GM23338 (cell line): ENCODE results near the gene HECTD1. TPM values are rescaled to one million over a fixed set of nuclear protein-coding genes. Genes with fewer than 3 reads are reported as not detected.

Source experiments
- ATAC-seq: fragments of 200-7000 bp; cut with Tn5 transposase; 3 replicates; pipeline ENCODE4 v1.9.1; 2020
- DNase-seq: peaks from one replicate; pipeline ENCODE4 v3.0.0-alpha.2; 2015; ENCODE audit warnings: low spot score
- H2AFZ ChIP-seq: fragments of 200-600 bp; sonication (generic); 2 replicates; pipeline ENCODE4 v1.8.0; 2016; ENCODE audit warnings: antibody characterized with exemption, mild to moderate bottlenecking, moderate library complexity
- H3F3A ChIP-seq: fragments of 200-600 bp; sonication (generic); replicated peaks from 2 replicates; pipeline ENCODE4 v1.8.0; 2017; ENCODE audit warnings: antibody characterized with exemption, mixed run types, low read depth
- H3K27ac ChIP-seq: fragments of 200-600 bp; sonication (generic); 2 replicates; pipeline ENCODE4 v1.6.1; 2016; ENCODE audit warnings: low read depth
- H3K27me3 ChIP-seq: fragments of 200-600 bp; sonication (generic); 2 replicates; pipeline ENCODE4 v1.8.0; 2016; ENCODE audit warnings: mild to moderate bottlenecking, mixed run types, moderate library complexity; ENCODE audit not compliant: insufficient read depth
- H3K36me3 ChIP-seq: fragments of 200-600 bp; sonication (generic); 2 replicates; pipeline ENCODE4 v1.8.0; 2016; ENCODE audit warnings: mild to moderate bottlenecking; ENCODE audit not compliant: insufficient read depth
- H3K4me1 ChIP-seq: fragments of 200-600 bp; sonication (generic); 2 replicates; pipeline ENCODE4 v1.8.0; 2016; ENCODE audit warnings: mild to moderate bottlenecking, moderate library complexity; ENCODE audit not compliant: insufficient read depth
- H3K4me2 ChIP-seq: fragments of 200-600 bp; sonication (generic); 2 replicates; pipeline ENCODE4 v1.7.1; 2017; ENCODE audit warnings: mixed run types
- H3K4me3 ChIP-seq: fragments of 200-600 bp; sonication (generic); 2 replicates; pipeline ENCODE4 v1.6.1; 2016; ENCODE audit warnings: mixed run types
- H3K79me2 ChIP-seq: fragments of 200-600 bp; sonication (generic); replicated peaks from 2 replicates; pipeline ENCODE4 v1.8.0; 2017; ENCODE audit warnings: mild to moderate bottlenecking; ENCODE audit not compliant: insufficient read depth
- H3K9me2 ChIP-seq: fragments of 200-600 bp; sonication (generic); 2 replicates; pipeline ENCODE4 v1.8.0; 2017; ENCODE audit not compliant: insufficient read depth
- H4K20me1 ChIP-seq: fragments of 200-600 bp; sonication (generic); replicated peaks from 2 replicates; pipeline ENCODE4 v1.8.0; 2017; ENCODE audit warnings: mild to moderate bottlenecking; ENCODE audit not compliant: insufficient read depth
- H3K27ac Mint-ChIP-seq: 2 replicates; pipeline ENCODE4 v1.8.0; 2020; ENCODE audit warnings: inconsistent platforms, mild to moderate bottlenecking, moderate library complexity, mixed read lengths
- H3K27me3 Mint-ChIP-seq: 3 replicates; pipeline ENCODE4 v1.8.0; 2022; ENCODE audit warnings: low read depth, mild to moderate bottlenecking, moderate library complexity, mixed read lengths, inconsistent platforms; ENCODE audit not compliant: insufficient read depth, poor library complexity
- H3K36me3 Mint-ChIP-seq: 3 replicates; pipeline ENCODE4 v1.8.0; 2021; ENCODE audit warnings: low read depth, mild to moderate bottlenecking, inconsistent platforms, moderate library complexity, mixed read lengths
- H3K4me1 Mint-ChIP-seq: 3 replicates; pipeline ENCODE4 v1.8.0; 2020; ENCODE audit warnings: mild to moderate bottlenecking, inconsistent platforms, mixed read lengths
- H3K4me3 Mint-ChIP-seq: 3 replicates; pipeline ENCODE4 v1.8.0; 2021; ENCODE audit warnings: moderate library complexity, mild to moderate bottlenecking, inconsistent platforms, mixed read lengths
- H3K9me3 Mint-ChIP-seq: 3 replicates; pipeline ENCODE4 v1.8.0; 2020; ENCODE audit warnings: moderate library complexity, mild to moderate bottlenecking, inconsistent platforms, mixed read lengths
- CREB1 ChIP-seq: fragments of 250-450 bp; sonication (Bioruptor Pico); IDR thresholded peaks from 2 replicates; pipeline ENCODE4 v1.5.0; 2020; ENCODE audit warnings: low read depth, mild to moderate bottlenecking, moderate library complexity
- EZH2 ChIP-seq: fragments of 200-600 bp; sonication (generic); IDR thresholded peaks from one replicate; pipeline ENCODE4 v1.8.0; 2017; ENCODE audit warnings: antibody characterized with exemption, mild to moderate bottlenecking, low read depth; ENCODE audit not compliant: unreplicated experiment
- EZH2phosphoT487 ChIP-seq: fragments of 200-600 bp; sonication (generic); IDR thresholded peaks from one replicate; pipeline ENCODE4 v1.8.1; 2018; ENCODE audit warnings: antibody characterized with exemption; ENCODE audit not compliant: unreplicated experiment
- JUNB ChIP-seq: IDR thresholded peaks from one replicate; pipeline ENCODE4 v1.6.1; 2016; ENCODE audit warnings: antibody characterized with exemption; ENCODE audit not compliant: unreplicated experiment
- NANOG ChIP-seq: IDR thresholded peaks from 2 replicates; pipeline ENCODE4 v1.6.1; 2016; ENCODE audit warnings: antibody characterized with exemption, borderline replicate concordance
- POLR2AphosphoS5 ChIP-seq: IDR thresholded peaks from 2 replicates; pipeline ENCODE4 v1.6.1; 2016; ENCODE audit warnings: antibody characterized with exemption, low read depth
- STAT1 ChIP-seq: IDR thresholded peaks from one replicate; pipeline ENCODE4 v1.6.1; 2016; ENCODE audit warnings: antibody characterized with exemption; ENCODE audit not compliant: unreplicated experiment
- ZNF114 ChIP-seq: fragments of 250-450 bp; sonication (Bioruptor Pico); IDR thresholded peaks from 2 replicates; pipeline ENCODE4 v1.5.0; 2020; ENCODE audit warnings: mild to moderate bottlenecking, moderate library complexity
- ZNF331 ChIP-seq: fragments of 250-450 bp; sonication (Bioruptor Pico); IDR thresholded peaks from 2 replicates; pipeline ENCODE4 v1.5.0; 2020; ENCODE audit warnings: low read depth, mild to moderate bottlenecking, moderate library complexity
- polyA plus RNA-seq: library from polyadenylated mRNA; unstranded; fragments of >200 nt; fragmentation: Nextera tagmentation; extraction: Ambion mirVana; gene quantifications from 2 replicates; pipeline ENCODE4 v1.2.1, GENCODE V29; 2016
- total RNA-seq: library from RNA; depleted of rRNA; stranded (reverse); fragments of >200 nt; shearing (Covaris generic); gene quantifications from 2 replicates; pipeline ENCODE4 v1.2.3, GENCODE V29; 2014
- TF ChIP-seq, protein P1 (sequence below): IDR thresholded peaks from one replicate; pipeline ENCODE4 v1.6.1; 2018; ENCODE audit warnings: antibody characterized with exemption; ENCODE audit not compliant: unreplicated experiment
- TF ChIP-seq, protein P2 (sequence below), 2 experiments: fragments of 200-600 bp in 1 of 2; sonication (generic) in 1 of 2; conservative IDR thresholded peaks; 2 replicates each; pipeline versions ENCODE4 v1.5.1 to v1.6.1; 2016 to 2017; ENCODE audit warnings: antibody characterized with exemption in 2 of 2, low read depth in 2 of 2, mild to moderate bottlenecking in 2 of 2, moderate library complexity in 1 of 2
- TF ChIP-seq, protein P3 (sequence below): IDR thresholded peaks from 2 replicates; pipeline ENCODE4 v1.6.1; 2016; ENCODE audit warnings: antibody characterized with exemption

Gene HECTD1
- total and polyA plus RNA-seq, 2 experiments from 2014 or later = 42.1 to 132 TPM

DNA sequence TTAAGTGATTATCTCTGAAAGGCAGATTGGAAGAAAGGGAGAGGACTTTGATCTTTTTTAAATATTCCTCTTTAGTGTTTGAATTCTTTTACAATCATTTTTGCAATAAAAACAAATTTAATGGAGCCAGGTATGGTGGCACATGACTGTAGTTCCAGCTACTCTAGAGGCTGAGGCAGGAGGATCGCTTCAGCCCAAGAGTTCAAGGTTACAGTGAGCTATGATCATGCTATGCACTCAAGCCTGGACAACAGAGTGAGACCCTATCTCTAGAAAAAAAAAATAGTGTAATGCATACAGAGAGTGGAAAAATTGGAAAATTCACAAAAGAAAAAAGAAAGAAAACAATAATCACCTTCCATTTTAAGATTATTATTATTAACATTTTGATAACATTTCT lies 15.2 kb upstream of the HECTD1 start (continued):
- TF ChIP-seq, protein P1, sequence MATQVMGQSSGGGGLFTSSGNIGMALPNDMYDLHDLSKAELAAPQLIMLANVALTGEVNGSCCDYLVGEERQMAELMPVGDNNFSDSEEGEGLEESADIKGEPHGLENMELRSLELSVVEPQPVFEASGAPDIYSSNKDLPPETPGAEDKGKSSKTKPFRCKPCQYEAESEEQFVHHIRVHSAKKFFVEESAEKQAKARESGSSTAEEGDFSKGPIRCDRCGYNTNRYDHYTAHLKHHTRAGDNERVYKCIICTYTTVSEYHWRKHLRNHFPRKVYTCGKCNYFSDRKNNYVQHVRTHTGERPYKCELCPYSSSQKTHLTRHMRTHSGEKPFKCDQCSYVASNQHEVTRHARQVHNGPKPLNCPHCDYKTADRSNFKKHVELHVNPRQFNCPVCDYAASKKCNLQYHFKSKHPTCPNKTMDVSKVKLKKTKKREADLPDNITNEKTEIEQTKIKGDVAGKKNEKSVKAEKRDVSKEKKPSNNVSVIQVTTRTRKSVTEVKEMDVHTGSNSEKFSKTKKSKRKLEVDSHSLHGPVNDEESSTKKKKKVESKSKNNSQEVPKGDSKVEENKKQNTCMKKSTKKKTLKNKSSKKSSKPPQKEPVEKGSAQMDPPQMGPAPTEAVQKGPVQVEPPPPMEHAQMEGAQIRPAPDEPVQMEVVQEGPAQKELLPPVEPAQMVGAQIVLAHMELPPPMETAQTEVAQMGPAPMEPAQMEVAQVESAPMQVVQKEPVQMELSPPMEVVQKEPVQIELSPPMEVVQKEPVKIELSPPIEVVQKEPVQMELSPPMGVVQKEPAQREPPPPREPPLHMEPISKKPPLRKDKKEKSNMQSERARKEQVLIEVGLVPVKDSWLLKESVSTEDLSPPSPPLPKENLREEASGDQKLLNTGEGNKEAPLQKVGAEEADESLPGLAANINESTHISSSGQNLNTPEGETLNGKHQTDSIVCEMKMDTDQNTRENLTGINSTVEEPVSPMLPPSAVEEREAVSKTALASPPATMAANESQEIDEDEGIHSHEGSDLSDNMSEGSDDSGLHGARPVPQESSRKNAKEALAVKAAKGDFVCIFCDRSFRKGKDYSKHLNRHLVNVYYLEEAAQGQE = no peak

DNA sequence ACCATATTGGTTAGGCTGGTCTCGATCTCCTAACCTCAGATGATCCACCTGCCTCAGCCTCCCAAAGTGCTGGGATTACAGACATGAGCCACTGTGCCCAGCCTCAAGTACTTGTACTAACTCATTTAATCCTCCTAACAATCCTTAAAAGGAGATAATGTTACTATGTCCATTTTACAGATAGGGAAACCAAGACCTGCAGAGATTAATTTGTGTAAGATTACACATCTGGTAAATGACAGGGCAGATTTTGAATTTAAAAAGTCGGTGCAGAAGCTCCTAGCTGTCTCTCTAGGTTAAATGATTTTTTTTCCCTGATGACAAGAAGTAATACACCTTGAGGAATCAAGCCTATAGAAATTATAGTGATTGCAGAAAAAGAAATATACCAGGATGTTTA lies 13.7 kb upstream of the HECTD1 start:
- no peaks in the 10 kb centered on the region for H3K4me1 Mint-ChIP-seq
- H3K27me3 Mint-ChIP-seq = peaks cover 2% of the 10 kb centered on the region
- no peaks in the 10 kb centered on the region for H4K20me1 ChIP-seq
- H3K4me3 ChIP-seq = no peak overlapping the region
- H3K4me1 ChIP-seq = no peaks in the 10 kb centered on the region
- H3K79me2 ChIP-seq = no peaks in the 10 kb centered on the region
- no peak overlapping the region for H3K4me2 ChIP-seq
- H3K9me2 ChIP-seq = no peaks in the 10 kb centered on the region
- H3K27ac ChIP-seq = no peak overlapping the region
- H3F3A ChIP-seq = no peaks in the 10 kb centered on the region
- H3K36me3 Mint-ChIP-seq = no peaks in the 10 kb centered on the region
- no peak overlapping the region for H3K4me3 Mint-ChIP-seq
- no peak overlapping the region for H2AFZ ChIP-seq
- H3K36me3 ChIP-seq = no peaks in the 10 kb centered on the region
- DNase-seq = no peak
- H3K27ac Mint-ChIP-seq = no peak overlapping the region
- H3K27me3 ChIP-seq = no peaks in the 10 kb centered on the region
- H3K9me3 Mint-ChIP-seq = no peaks in the 10 kb centered on the region
- no peak for ATAC-seq
- no peak for TF ChIP-seq ZNF114
- TF ChIP-seq, protein P1 = no peak
- TF ChIP-seq EZH2phosphoT487 = no peak
- no peak for TF ChIP-seq POLR2AphosphoS5
- no peak for TF ChIP-seq JUNB
- TF ChIP-seq CREB1 (CRISPR knock-in tag) = no peak
- no peak for TF ChIP-seq STAT1
- TF ChIP-seq ZNF331 (CRISPR knock-in tag) = no peak
- no peak for TF ChIP-seq EZH2
- TF ChIP-seq, protein P2, sequence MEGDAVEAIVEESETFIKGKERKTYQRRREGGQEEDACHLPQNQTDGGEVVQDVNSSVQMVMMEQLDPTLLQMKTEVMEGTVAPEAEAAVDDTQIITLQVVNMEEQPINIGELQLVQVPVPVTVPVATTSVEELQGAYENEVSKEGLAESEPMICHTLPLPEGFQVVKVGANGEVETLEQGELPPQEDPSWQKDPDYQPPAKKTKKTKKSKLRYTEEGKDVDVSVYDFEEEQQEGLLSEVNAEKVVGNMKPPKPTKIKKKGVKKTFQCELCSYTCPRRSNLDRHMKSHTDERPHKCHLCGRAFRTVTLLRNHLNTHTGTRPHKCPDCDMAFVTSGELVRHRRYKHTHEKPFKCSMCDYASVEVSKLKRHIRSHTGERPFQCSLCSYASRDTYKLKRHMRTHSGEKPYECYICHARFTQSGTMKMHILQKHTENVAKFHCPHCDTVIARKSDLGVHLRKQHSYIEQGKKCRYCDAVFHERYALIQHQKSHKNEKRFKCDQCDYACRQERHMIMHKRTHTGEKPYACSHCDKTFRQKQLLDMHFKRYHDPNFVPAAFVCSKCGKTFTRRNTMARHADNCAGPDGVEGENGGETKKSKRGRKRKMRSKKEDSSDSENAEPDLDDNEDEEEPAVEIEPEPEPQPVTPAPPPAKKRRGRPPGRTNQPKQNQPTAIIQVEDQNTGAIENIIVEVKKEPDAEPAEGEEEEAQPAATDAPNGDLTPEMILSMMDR (conservative IDR thresholded peaks at IDR 0.05; ENCODE audit: low read depth in 2 of 2) = no peak
- TF ChIP-seq NANOG = no peak
- TF ChIP-seq, protein P3, sequence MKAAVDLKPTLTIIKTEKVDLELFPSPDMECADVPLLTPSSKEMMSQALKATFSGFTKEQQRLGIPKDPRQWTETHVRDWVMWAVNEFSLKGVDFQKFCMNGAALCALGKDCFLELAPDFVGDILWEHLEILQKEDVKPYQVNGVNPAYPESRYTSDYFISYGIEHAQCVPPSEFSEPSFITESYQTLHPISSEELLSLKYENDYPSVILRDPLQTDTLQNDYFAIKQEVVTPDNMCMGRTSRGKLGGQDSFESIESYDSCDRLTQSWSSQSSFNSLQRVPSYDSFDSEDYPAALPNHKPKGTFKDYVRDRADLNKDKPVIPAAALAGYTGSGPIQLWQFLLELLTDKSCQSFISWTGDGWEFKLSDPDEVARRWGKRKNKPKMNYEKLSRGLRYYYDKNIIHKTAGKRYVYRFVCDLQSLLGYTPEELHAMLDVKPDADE = no peak
